ENCODE data around the gene ZNF528. TPM values are rescaled to one million over a fixed set of nuclear protein-coding genes. Genes with fewer than 3 reads are reported as not detected.

Gene ZNF528
- 0.04 to 0.57 TPM (median 0.20 TPM) in 4 of 5 replicates, not detected in the other for total RNA-seq (2022; extraction: Qiagen RNA extraction; ENCODE audit: low read depth)

DNA sequence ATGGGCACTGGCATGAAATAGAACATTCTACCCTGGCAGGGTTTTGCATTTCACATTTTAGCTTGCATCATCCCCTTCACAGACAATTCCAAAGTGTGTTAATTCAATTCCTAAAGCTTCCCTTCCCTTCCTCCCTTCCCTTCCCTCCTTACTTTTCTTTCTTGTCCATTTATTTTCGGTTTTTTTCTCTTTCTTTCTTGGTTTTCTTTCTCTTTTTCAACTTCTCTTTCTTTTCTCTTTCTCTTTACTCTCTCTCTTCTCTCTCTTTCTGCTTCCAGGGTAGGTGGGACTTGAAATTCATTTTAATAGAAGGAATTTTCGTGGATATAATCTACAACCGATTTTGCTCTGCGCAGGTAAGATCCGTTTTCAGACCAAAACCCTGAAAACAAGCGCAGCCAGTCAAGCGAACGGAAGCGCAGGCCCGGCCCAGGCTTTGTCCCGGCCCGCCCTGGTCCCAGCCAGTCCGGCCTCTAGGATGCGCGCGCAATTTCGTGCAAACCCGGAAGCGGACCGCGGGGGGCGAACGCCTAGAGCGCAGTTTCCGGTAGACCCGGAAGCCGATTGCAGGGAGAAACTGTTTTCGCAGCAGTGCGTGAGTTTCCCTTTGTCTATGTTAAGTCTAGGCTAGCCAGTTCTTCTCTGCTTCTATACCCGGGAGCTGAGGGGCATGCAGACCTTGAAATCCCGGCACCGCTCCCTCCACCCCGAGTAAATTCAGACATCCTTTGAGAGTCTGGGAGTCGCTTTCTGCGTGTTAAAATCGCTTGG, at the start of gene ZNF528:
TSS of gene ZNF528 (plus strand) at position 540 of the 771 bp plus-strand sequence. CDS start 4,165 bp downstream, outside the sequence.

DNA sequence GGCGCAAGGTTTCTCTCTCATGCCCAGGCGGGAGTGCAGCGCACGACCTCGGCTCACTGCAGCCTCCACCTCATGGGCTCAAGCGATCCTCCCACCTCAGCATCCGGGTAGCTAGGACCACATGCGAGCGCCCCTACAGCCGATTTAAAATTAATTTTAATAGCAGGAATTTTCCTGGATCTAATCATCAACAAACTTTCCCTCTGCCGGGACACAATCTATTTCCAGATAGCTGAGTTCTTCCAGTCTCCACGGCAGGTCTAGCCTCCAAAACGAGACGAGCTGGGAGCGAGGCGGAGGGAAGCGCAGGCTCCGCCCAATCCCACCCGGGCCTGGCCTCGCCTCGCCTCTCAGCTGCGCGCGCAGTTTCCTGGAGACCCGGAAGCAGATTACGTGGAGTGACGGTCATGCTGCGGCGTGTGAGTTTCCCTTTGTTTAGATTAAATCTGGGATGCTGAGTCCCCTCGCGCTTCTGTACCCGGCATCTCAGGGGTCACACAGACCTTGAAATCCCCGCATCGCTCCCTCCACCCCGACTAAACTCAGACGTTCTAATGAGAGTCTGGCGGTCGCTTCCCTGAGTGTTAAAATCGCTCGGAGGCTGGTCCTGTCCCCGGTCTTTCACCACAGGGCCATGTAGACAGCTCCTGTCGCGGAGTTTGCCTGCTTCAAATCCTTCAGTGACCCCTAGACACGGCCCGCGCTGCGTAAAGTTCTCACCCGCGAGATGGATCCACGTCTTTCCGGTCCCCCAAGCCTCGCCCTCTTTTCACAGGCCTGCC, 27.9 kb upstream of the ZNF528 start, which contains the start of gene ZNF880:
TSS of gene ZNF880 (plus strand) at position 365 of the 782 bp plus-strand sequence. CDS start at position 408, 43 bp downstream.

DNA sequence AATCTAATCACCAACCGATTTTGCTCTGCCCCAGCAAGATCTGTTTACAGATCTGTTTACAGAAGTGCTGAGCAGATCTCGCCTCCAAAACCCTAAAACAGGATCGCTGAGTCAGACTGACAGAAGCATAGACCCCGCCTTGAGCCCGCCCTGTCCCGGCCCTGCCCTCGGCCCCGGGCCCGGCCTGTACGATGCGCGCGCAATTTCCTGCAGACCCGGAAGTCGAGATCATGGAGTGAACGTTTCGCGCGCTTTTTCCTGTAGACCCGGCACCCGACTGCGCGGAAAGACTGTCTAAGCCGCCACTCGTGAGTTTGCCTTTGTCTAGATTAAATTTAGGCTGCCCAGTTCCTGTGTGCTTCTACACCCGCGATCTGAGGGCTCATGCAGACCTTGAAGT, 31.3 kb downstream of the ZNF528 start, which contains the start of gene ZNF534:
TSS of gene ZNF534 (plus strand) at position 212 of the 400 bp plus-strand sequence. CDS start 2,327 bp downstream, outside the sequence.

DNA sequence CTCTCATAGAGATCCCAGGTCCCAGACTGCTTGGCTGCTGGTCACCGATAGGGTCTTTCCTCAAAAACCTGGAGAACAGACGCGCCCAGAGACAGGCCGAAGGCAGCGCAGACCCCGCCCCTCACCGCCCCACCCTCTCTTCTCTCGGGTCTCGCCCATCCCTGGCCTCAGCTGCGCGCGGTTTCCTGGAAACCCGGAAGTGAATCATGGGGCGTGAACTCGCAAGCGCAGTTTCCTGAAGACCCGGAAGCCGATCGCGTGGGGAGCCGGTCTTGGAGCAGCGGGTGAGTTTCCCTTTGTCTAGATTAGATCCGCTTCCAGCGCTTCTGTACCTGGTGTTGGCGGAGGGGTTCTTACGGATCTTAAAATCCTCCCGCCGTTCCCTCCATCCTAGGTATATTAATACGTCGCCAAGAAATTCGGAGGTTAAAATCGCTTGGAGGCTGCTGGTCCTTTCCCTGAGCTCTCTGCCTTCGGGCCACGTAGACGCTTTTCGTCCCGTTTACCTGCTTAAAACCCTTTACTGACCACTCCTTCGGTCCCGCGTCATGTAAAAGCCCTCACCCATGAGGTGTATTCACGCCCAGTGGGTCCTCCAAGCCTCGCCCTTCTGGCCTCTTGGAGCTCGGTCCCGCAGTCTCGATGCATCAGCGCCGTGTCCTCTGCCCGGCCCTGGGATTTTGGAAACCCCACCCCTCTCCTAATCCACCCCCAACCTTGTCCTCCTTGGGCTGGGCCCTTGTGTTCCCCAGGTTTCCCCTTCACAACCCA, 55.9 kb downstream of the ZNF528 start, which contains the start of gene ZNF578:
TSS of gene ZNF578 (plus strand) at position 230 of the 771 bp plus-strand sequence. CDS start 48,293 bp downstream, outside the sequence.

Other genes with a start within 250 kb of the ZNF528 start
- gene ZNF836, start 226.2 kb upstream of the ZNF528 start, total RNA-seq (2022; extraction: Qiagen RNA extraction; ENCODE audit: low read depth) = 0.33 to 0.95 TPM (median 0.52 TPM) in 5 replicates
- gene PPP2R1A, start 207.8 kb upstream of the ZNF528 start, total RNA-seq (2022; extraction: Qiagen RNA extraction; ENCODE audit: low read depth) = 210 to 308 TPM (median 302 TPM) in 5 replicates
- gene ZNF766, start 128.3 kb upstream of the ZNF528 start, total RNA-seq (2022; extraction: Qiagen RNA extraction; ENCODE audit: low read depth) = 6.0 to 14.9 TPM (median 9.6 TPM) in 5 replicates
- 11.8 to 18.2 TPM (median 15.6 TPM) in 5 replicates for gene ZNF480, start 100.7 kb upstream of the ZNF528 start, total RNA-seq (2022; extraction: Qiagen RNA extraction; ENCODE audit: low read depth)
- gene ZNF610, start 61.6 kb upstream of the ZNF528 start, total RNA-seq (2022; extraction: Qiagen RNA extraction; ENCODE audit: low read depth) = not detected in 5 replicates
- gene ZNF880, start 27.9 kb upstream of the ZNF528 start, total RNA-seq (2022; extraction: Qiagen RNA extraction; ENCODE audit: low read depth) = 0.16 to 1.8 TPM (median 0.70 TPM) in 5 replicates
- not detected in 5 replicates for gene ZNF534, start 31.3 kb downstream of the ZNF528 start, total RNA-seq (2022; extraction: Qiagen RNA extraction; ENCODE audit: low read depth)
- not detected in 5 replicates for gene ZNF578, start 55.7 kb downstream of the ZNF528 start, total RNA-seq (2022; extraction: Qiagen RNA extraction; ENCODE audit: low read depth)
- gene ZNF808, start 129.8 kb downstream of the ZNF528 start, total RNA-seq (2022; extraction: Qiagen RNA extraction; ENCODE audit: low read depth) = 0.04 to 0.21 TPM (median 0.09 TPM) in 3 of 5 replicates, not detected in the others
- gene ZNF701, start 172.4 kb downstream of the ZNF528 start, total RNA-seq (2022; extraction: Qiagen RNA extraction; ENCODE audit: low read depth) = 0.11 to 0.34 TPM (median 0.22 TPM) in 5 replicates
- gene ZNF83, start 240.5 kb downstream of the ZNF528 start, total RNA-seq (2022; extraction: Qiagen RNA extraction; ENCODE audit: low read depth) = 0.14 to 0.17 TPM (median 0.15 TPM) in 5 replicates